Keratinocyte (primary cell): Measurements from ENCODE around the gene RGS17. TPM values are rescaled to one million over a fixed set of nuclear protein-coding genes. Genes with fewer than 3 reads are reported as not detected.

Experiments
- DNase-seq: peaks from one replicate; pipeline ENCODE4 v3.0.0-alpha.2; 2011; ENCODE audit warnings: low read depth, missing footprints, low spot score
- FAIRE-seq: peaks from 2 replicates; lab custom pipeline; 2011; peaks lifted over from hg19 to GRCh38; lab: Jason Lieb, UNC
- H2AFZ ChIP-seq: 2 replicates; pipeline ENCODE4 v1.6.0; 2012; ENCODE audit warnings: low read length, control low read depth, inconsistent platforms; ENCODE audit not compliant: control insufficient read depth
- H3K27ac ChIP-seq: 2 replicates; pipeline ENCODE4 v1.5.1; 2011; ENCODE audit warnings: low read length; ENCODE audit not compliant: control insufficient read depth, insufficient read depth
- H3K27me3 ChIP-seq: 3 replicates; pipeline ENCODE4 v1.6.0; 2011; ENCODE audit warnings: low read length; ENCODE audit not compliant: control insufficient read depth, insufficient read depth; ENCODE audit errors: extremely low read depth
- H3K36me3 ChIP-seq, 2 experiments: 2 replicates in 1 of 2; 3 replicates in 1 of 2; pipeline ENCODE4 v1.5.1; 2011; ENCODE audit warnings: low read length in 2 of 2, mild to moderate bottlenecking in 1 of 2; ENCODE audit not compliant: control insufficient read depth in 2 of 2, insufficient read depth in 2 of 2; ENCODE audit errors: extremely low read depth in 1 of 2
- H3K4me1 ChIP-seq: 3 replicates; pipeline ENCODE4 v1.5.1; 2011; ENCODE audit warnings: low read length; ENCODE audit not compliant: control insufficient read depth, insufficient read depth; ENCODE audit errors: extremely low read depth
- H3K4me2 ChIP-seq: 3 replicates; pipeline ENCODE4 v1.6.0; 2011; ENCODE audit warnings: low read depth, low read length; ENCODE audit not compliant: control insufficient read depth, insufficient read depth; ENCODE audit errors: extremely low read depth
- H3K4me3 ChIP-seq, 3 experiments: fragments of 200-600 bp in 1 of 3; sonication (generic) in 1 of 3; 2 replicates in 2 of 3; 3 replicates in 1 of 3; pipeline ENCODE4 v1.5.1; 2011 to 2016; ENCODE audit warnings: low read length in 3 of 3, mild to moderate bottlenecking in 3 of 3, control low read depth in 2 of 3, inconsistent platforms in 1 of 3, low read depth in 1 of 3, mixed read lengths in 1 of 3, mixed run types in 1 of 3, moderate library complexity in 1 of 3; ENCODE audit not compliant: control insufficient read depth in 2 of 3, insufficient read depth in 2 of 3; ENCODE audit errors: extremely low read depth in 1 of 3
- H3K79me2 ChIP-seq: 2 replicates; pipeline ENCODE4 v1.6.0; 2012; ENCODE audit warnings: low read length; ENCODE audit not compliant: control insufficient read depth, insufficient read depth
- H3K9ac ChIP-seq: 3 replicates; pipeline ENCODE4 v1.6.0; 2011; ENCODE audit warnings: low read length; ENCODE audit not compliant: control insufficient read depth, insufficient read depth; ENCODE audit errors: extremely low read depth
- H3K9me1 ChIP-seq: 3 replicates; pipeline ENCODE4 v1.6.0; 2011; ENCODE audit warnings: low read length; ENCODE audit not compliant: control insufficient read depth, insufficient read depth; ENCODE audit errors: extremely low read depth
- H3K9me3 ChIP-seq: 2 replicates; pipeline ENCODE4 v1.5.1; 2012; ENCODE audit warnings: low read depth, low read length; ENCODE audit not compliant: control insufficient read depth
- H4K20me1 ChIP-seq: 3 replicates; pipeline ENCODE4 v1.6.0; 2011; ENCODE audit warnings: low read length; ENCODE audit not compliant: control insufficient read depth, insufficient read depth; ENCODE audit errors: extremely low read depth
- CTCF ChIP-seq, 3 experiments: IDR thresholded peaks in 1 of 3; conservative IDR thresholded peaks in 1 of 3; optimal IDR thresholded peaks in 1 of 3; 2 replicates in 2 of 3; 3 replicates in 1 of 3; pipeline versions ENCODE3 to v1.5.1; 2011; ENCODE audit warnings: low read length in 3 of 3, mild to moderate bottlenecking in 3 of 3, moderate library complexity in 2 of 3, control low read depth in 1 of 3, inconsistent platforms in 1 of 3; ENCODE audit not compliant: insufficient read depth in 2 of 3; ENCODE audit errors: extremely low read depth in 1 of 3
- EZH2 ChIP-seq: IDR thresholded peaks from one replicate; pipeline ENCODE4 v1.6.1; 2012; ENCODE audit warnings: inconsistent platforms, mild to moderate bottlenecking, low read length, moderate library complexity
- dilution Hi-C: fragments of 300-500 bp; cut with MboI; formaldehyde crosslinking; loops from one replicate; pipeline ENCODE4 v1.7.0; 2020; ENCODE audit warnings: low sequenced_read_pairs; ENCODE audit not compliant: extremely low pct_ligation_motif_present
- polyA plus RNA-seq, 5 experiments: library from polyadenylated mRNA; depleted of rRNA in 3 of 5; stranded (reverse) in 3 of 5; stranded (forward) in 1 of 5; unstranded in 1 of 5; fragments of >200 nt; gene quantifications; 1 replicate in 1 of 5; 2 replicates in 3 of 5; 3 replicates in 1 of 5; pipeline versions ENCODE4 v1.2.1 to v1.2.3, GENCODE V29; 2011 to 2012; ENCODE audit warnings: missing spikeins in 2 of 5, low read depth in 1 of 5, low replicate concordance in 1 of 5

The RGS17 gene
- polyA plus RNA-seq, 1 donor (not counting 4 experiments of a cell fraction or from before 2014, with no cell fraction given), result 0.22 TPM

GRCh38 chr6:153146413-153146812 lies 15.3 kb upstream of the RGS17 start:
- Histone ChIP-seq H3K9me1 (no peaks in the 10 kb centered on the region), H4K20me1 (no peaks in the 10 kb centered on the region), H2AFZ (no peak overlapping the region), H3K27me3 (no peaks in the 10 kb centered on the region), H3K9ac (no peak overlapping the region), H3K4me1 (no peaks in the 10 kb centered on the region), H3K9me3 (no peaks in the 10 kb centered on the region), H3K4me2 (no peak overlapping the region), H3K27ac (no peak overlapping the region), H3K4me3 (no peak overlapping the region), H3K79me2 (no peaks in the 10 kb centered on the region), H3K36me3 (no peaks in the 10 kb centered on the region)
- FAIRE-seq, result no peak
- dilution Hi-C loops, result no loop called here
- TF ChIP-seq CTCF (optimal IDR thresholded peaks at IDR 0.05 in 1 of 3, IDR thresholded peaks at IDR 0.05 in 1 of 3, conservative IDR thresholded peaks at IDR 0.05 in 1 of 3; ENCODE audit: extremely low read depth in 1 of 3, insufficient read depth in 2 of 3, low read length in 3 of 3), result no peak
- TF ChIP-seq EZH2, result no peak
- DNase-seq, result no peak

GRCh38 chr6:153145591-153145990 lies 14.5 kb upstream of the RGS17 start:
- no peaks in the 10 kb centered on the region for H3K9me3 ChIP-seq
- no peaks in the 10 kb centered on the region for H3K4me1 ChIP-seq
- no peak overlapping the region for H3K4me3 ChIP-seq
- no peak overlapping the region for H3K27ac ChIP-seq
- dilution Hi-C loops, result no loop called here
- H3K27me3 ChIP-seq, result no peaks in the 10 kb centered on the region
- no peak overlapping the region for H3K9ac ChIP-seq
- DNase-seq (no peak), FAIRE-seq (no peak)
- no peak overlapping the region for H3K4me2 ChIP-seq
- TF ChIP-seq EZH2, result no peak
- no peak for TF ChIP-seq CTCF (optimal IDR thresholded peaks at IDR 0.05 in 1 of 3, IDR thresholded peaks at IDR 0.05 in 1 of 3, conservative IDR thresholded peaks at IDR 0.05 in 1 of 3; ENCODE audit: extremely low read depth in 1 of 3, insufficient read depth in 2 of 3, low read length in 3 of 3)
- H2AFZ ChIP-seq, result no peak overlapping the region
- H4K20me1 ChIP-seq, result no peaks in the 10 kb centered on the region
- H3K79me2 ChIP-seq, result no peaks in the 10 kb centered on the region
- H3K36me3 ChIP-seq, result no peaks in the 10 kb centered on the region
- no peaks in the 10 kb centered on the region for H3K9me1 ChIP-seq
